OCI-LY7 (cell line): ENCODE results near the gene ZSWIM9. TPM values are rescaled to one million over a fixed set of nuclear protein-coding genes. Genes with fewer than 3 reads are reported as not detected.
A peak's percentile ranks its signal among the peaks of the same experiment; 100 is the strongest.

ENCODE experiments used
- BruUV-seq: library from RNA; stranded (reverse); fragments of 400-500 nt; replicated peaks from 2 replicates; lab custom pipeline; 2021; lab: Mats Ljungman, UMichigan
- CTCF ChIA-PET: fragments of 300-600 bp; sonication (Branson Sonifier 250); formaldehyde crosslinking; loops from one replicate; lab custom pipeline; 2022; ENCODE audit warnings: antibody characterized with exemption; ENCODE audit not compliant: unreplicated experiment; lab: Charles Lee
- POLR2A ChIA-PET: fragments of 300-600 bp; sonication (Branson Sonifier 250); formaldehyde crosslinking; loops from one replicate; lab custom pipeline; 2022; ENCODE audit warnings: antibody characterized with exemption; lab: Charles Lee
- DNase-seq: peaks from one replicate; pipeline ENCODE4 v3.0.0-alpha.2; 2015; ENCODE audit warnings: low spot score
- H2AFZ ChIP-seq: fragments of 200-600 bp; sonication (generic), shearing (Covaris generic); 2 replicates; pipeline ENCODE4 v1.6.1; 2014; ENCODE audit warnings: mild to moderate bottlenecking, antibody characterized with exemption, low read length, moderate library complexity
- H3K27ac ChIP-seq: fragments of 200-600 bp; sonication (generic); 2 replicates; pipeline ENCODE4 v1.5.1; 2014; ENCODE audit warnings: mixed run types, low read depth, mild to moderate bottlenecking, moderate library complexity, low read length, inconsistent platforms; ENCODE audit not compliant: poor library complexity, severe bottlenecking
- H3K36me3 ChIP-seq: fragments of 200-600 bp; sonication (generic); 2 replicates; pipeline ENCODE4 v1.6.1; 2014; ENCODE audit warnings: mild to moderate bottlenecking, antibody characterized with exemption, low read length, moderate library complexity, mixed read lengths; ENCODE audit not compliant: insufficient read depth
- H3K4me1 ChIP-seq: fragments of 200-600 bp; sonication (generic); 2 replicates; pipeline ENCODE4 v1.5.1; 2014; ENCODE audit warnings: mild to moderate bottlenecking, low read length; ENCODE audit not compliant: insufficient read depth, poor library complexity, severe bottlenecking
- H3K4me2 ChIP-seq: fragments of 200-600 bp; sonication (generic); 2 replicates; pipeline ENCODE4 v1.6.1; 2014; ENCODE audit warnings: mild to moderate bottlenecking, low read length
- H3K4me3 ChIP-seq: fragments of 200-600 bp; sonication (generic); 2 replicates; pipeline ENCODE4 v1.5.1; 2014; ENCODE audit warnings: mild to moderate bottlenecking, low read depth, low read length; ENCODE audit not compliant: poor library complexity, severe bottlenecking
- H3K79me2 ChIP-seq: fragments of 200-600 bp; sonication (generic); 2 replicates; pipeline ENCODE4 v1.6.1; 2016; ENCODE audit warnings: low read depth, mild to moderate bottlenecking, low read length, moderate library complexity, mixed read lengths; ENCODE audit not compliant: insufficient read depth
- H3K9me2 ChIP-seq: fragments of 200-600 bp; sonication (generic); 2 replicates; pipeline ENCODE4 v1.6.1; 2016; ENCODE audit warnings: mild to moderate bottlenecking, low read length, mixed read lengths; ENCODE audit not compliant: insufficient read depth
- H3K9me3 ChIP-seq: fragments of 200-600 bp; sonication (generic); 2 replicates; pipeline ENCODE4 v1.6.1; 2014; ENCODE audit warnings: mild to moderate bottlenecking, mixed run types, low read length, mixed read lengths
- H4K20me1 ChIP-seq: fragments of 200-600 bp; sonication (generic); 2 replicates; pipeline ENCODE4 v1.6.1; 2014; ENCODE audit warnings: mild to moderate bottlenecking, antibody characterized with exemption, low read length, moderate library complexity, mixed read lengths; ENCODE audit not compliant: insufficient read depth
- CTCF ChIP-seq: fragments of 200-600 bp; sonication (generic); conservative IDR thresholded peaks from 2 replicates; pipeline ENCODE4 v1.5.1; 2014; ENCODE audit warnings: mild to moderate bottlenecking, antibody characterized with exemption, low read length, moderate library complexity, mixed read lengths
- EZH2phosphoT487 ChIP-seq: fragments of 200-600 bp; sonication (generic); IDR thresholded peaks from 2 replicates; pipeline ENCODE4 v1.6.1; 2018; ENCODE audit warnings: low read depth, borderline replicate concordance, mild to moderate bottlenecking, mixed run types, antibody characterized with exemption, low read length, moderate library complexity, mixed read lengths
- intact Hi-C: fragments of 100-400 bp; cut with micrococcal nuclease; formaldehyde crosslinking; loops from one replicate; pipeline ENCODE4 v1.10.0; 2022; ENCODE audit not compliant: unreplicated experiment
- total RNA-seq, 2 experiments: library from RNA; depleted of rRNA in 1 of 2; stranded (reverse); fragments of >200 nt in 1 of 2; shearing (Covaris generic) in 1 of 2; gene quantifications; 2 replicates each; pipeline ENCODE4 v1.2.3, GENCODE V29; 2014 to 2022

Gene ZSWIM9
- total RNA-seq, 2 experiments from 2014 or later = 4.5 to 10.5 TPM

- Histone ChIP-seq H3K79me2 (no peaks in the 10 kb centered on the region), H2AFZ (no peak overlapping the region), H3K27ac (no peak overlapping the region), H3K4me1 (peaks cover 14% of the 10 kb centered on the region), H3K9me2 (no peaks in the 10 kb centered on the region), H3K36me3 (peaks cover 23% of the 10 kb centered on the region), H3K4me2 (no peak overlapping the region), H4K20me1 (no peaks in the 10 kb centered on the region), H3K4me3 (no peak overlapping the region), H3K9me3 (peaks cover 9% of the 10 kb centered on the region; the same call in 1 of the 2 replicates)
- intact Hi-C loops = no loop called here
- no TSS peak for BruUV-seq
- DNase-seq = peak; percentile 56
- ChIA-PET POLR2A (no interaction called here), CTCF (interaction anchor here (0.7 kb wide), 1 partner anchor 19 kb away, joined by 3 read pairs; no protein-coding TSS in a partner anchor)
- TF ChIP-seq EZH2phosphoT487 (no peak), CTCF (peak; percentile 78)
Measured at GRCh38 chr19:48194041-48194843, 23.8 kb downstream of the ZSWIM9 start.

- H3K9me3 ChIP-seq = peaks cover 2% of the 10 kb centered on the region; the same call in 1 of the 2 replicates
- no TSS peak for BruUV-seq
- intact Hi-C loops = no loop called here
Measured at GRCh38 chr19:48194844-48195830, 24.7 kb downstream of the ZSWIM9 start.

More at GRCh38 chr19:48194844-48195830, 24.7 kb downstream of the ZSWIM9 start:
- POLR2A ChIA-PET = interaction anchor here (0.9 kb wide), 1 partner anchor 9 kb away, joined by 3 read pairs; no protein-coding TSS in a partner anchor
- peaks cover 9% of the 10 kb centered on the region for H3K4me1 ChIP-seq
- H2AFZ ChIP-seq = no peak overlapping the region
- H3K27ac ChIP-seq = no peak overlapping the region
- CTCF ChIA-PET = interaction anchor here (0.6 kb wide), 1 partner anchor 169 kb away, joined by 6 read pairs; the partner anchor contains the start of genes SYNGR4 and TMEM143
- DNase-seq = no peak
- H3K4me3 ChIP-seq = no peak overlapping the region
- H3K4me2 ChIP-seq = no peak overlapping the region
- H3K79me2 ChIP-seq = no peaks in the 10 kb centered on the region
- no peak for TF ChIP-seq CTCF
- TF ChIP-seq EZH2phosphoT487 = no peak
- no peaks in the 10 kb centered on the region for H3K9me2 ChIP-seq
- H4K20me1 ChIP-seq = no peaks in the 10 kb centered on the region
- peaks cover 16% of the 10 kb centered on the region; the same call in 1 of the 2 replicates for H3K36me3 ChIP-seq
